ENCODE measurements around the gene PCDHA10.
"Not testable (repeated sequence)": the region's sequence is repeated elsewhere in the genome, so short reads cannot be mapped to it uniquely, and the experiment has no call there.

The PCDHA10 gene

DNA sequence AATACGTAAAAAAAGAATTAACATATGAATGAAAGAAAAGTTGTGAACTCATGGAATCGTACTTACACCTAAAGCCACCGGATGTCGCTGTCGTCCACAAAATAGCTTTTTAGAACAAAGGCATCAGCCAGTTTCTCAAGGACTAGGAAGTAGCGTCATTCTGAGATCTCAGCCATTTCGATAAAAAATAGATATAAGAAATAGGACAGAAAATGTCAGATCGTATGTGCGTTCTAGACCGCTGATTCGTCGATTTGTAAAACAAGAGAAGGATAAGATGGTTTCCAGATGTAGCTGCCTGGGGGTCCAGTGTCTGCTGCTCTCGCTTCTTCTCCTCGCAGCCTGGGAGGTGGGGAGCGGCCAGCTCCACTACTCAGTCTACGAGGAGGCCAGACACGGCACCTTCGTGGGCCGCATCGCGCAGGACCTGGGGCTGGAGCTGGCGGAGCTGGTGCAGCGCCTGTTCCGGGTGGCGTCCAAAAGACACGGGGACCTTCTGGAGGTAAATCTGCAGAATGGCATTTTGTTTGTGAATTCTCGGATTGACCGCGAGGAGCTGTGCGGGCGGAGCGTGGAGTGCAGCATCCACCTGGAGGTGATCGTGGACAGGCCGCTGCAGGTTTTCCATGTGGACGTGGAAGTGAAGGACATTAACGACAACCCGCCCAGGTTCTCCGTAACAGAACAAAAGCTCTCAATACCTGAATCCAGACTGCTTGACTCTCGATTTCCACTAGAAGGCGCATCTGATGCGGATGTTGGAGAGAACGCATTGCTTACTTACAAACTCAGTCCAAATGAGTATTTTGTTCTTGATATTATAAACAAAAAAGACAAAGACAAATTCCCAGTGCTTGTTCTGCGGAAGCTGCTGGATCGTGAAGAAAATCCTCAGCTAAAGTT, at the start of gene PCDHA10:
Gene PCDHA10, plus strand, starts transcription at position 126 of the 903 bp plus-strand sequence. Its CDS starts 152 bp downstream, at position 278.
- DNase-seq: no peak

GRCh38 chr5:140806834-140807775, 48.6 kb upstream of the PCDHA10 start, which contains the start of gene PCDHA4:
Gene PCDHA4 (plus strand): TSS chr5:140807068.
- DNase-seq: no peak

DNA sequence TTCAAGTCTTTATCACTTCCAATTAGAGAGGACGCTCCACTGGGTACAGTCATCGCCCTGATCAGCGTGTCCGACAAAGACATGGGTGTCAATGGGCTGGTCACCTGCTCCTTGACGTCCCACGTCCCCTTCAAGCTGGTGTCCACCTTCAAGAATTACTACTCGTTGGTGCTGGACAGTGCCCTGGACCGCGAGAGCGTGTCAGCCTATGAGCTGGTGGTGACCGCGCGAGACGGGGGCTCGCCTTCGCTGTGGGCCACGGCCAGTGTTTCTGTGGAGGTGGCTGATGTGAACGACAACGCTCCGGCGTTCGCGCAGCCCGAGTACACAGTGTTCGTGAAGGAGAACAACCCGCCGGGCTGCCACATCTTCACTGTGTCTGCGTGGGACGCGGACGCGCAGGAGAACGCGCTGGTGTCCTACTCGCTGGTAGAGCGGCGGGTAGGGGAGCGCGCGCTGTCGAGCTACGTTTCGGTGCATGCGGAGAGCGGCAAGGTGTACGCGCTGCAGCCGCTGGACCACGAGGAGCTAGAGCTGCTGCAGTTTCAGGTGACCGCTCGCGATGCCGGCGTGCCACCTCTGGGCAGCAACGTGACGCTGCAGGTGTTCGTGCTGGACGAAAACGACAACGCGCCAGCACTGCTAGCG, 47.3 kb upstream of the PCDHA10 start:
- not testable (repeated sequence) for DNase-seq

GRCh38 chr5:140808889-140809291, 46.8 kb upstream of the PCDHA10 start:
- no peak for DNase-seq

- DNase-seq: no peak
Measured at GRCh38 chr5:140821375-140822280, 34.1 kb upstream of the PCDHA10 start, which contains the start of gene PCDHA5. Gene PCDHA5 (plus strand): TSS chr5:140821613.

- no peak for DNase-seq
Measured at GRCh38 chr5:140822281-140822629, 33.4 kb upstream of the PCDHA10 start.

DNA sequence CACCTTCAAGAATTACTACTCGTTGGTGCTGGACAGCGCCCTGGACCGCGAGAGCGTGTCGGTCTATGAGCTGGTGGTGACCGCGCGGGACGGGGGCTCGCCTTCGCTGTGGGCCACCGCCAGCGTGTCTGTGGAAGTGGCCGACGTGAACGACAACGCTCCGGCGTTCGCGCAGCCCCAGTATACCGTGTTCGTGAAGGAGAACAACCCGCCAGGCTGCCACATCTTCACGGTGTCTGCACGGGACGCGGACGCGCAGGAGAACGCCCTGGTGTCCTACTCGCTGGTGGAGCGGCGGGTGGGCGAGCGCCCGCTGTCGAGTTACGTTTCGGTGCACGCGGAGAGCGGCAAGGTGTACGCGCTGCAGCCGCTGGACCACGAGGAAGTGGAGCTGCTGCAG, 32.7 kb upstream of the PCDHA10 start:
- not testable (repeated sequence) for DNase-seq

DNA sequence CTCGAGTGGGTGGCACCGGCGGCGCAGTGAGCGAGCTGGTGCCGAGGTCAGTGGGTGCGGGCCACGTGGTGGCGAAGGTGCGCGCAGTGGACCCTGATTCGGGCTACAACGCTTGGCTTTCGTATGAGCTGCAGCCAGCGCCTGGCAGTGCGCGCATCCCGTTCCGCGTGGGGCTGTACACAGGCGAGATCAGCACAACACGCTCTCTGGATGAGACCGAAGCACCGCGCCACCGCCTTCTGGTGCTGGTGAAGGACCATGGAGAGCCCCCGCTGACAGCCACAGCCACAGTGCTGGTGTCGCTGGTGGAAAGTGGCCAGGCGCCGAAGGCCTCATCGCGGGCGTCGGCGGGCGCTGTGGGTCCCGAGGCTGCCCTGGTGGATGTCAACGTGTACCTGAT, 32.2 kb upstream of the PCDHA10 start:
- DNase-seq: no peak

DNA sequence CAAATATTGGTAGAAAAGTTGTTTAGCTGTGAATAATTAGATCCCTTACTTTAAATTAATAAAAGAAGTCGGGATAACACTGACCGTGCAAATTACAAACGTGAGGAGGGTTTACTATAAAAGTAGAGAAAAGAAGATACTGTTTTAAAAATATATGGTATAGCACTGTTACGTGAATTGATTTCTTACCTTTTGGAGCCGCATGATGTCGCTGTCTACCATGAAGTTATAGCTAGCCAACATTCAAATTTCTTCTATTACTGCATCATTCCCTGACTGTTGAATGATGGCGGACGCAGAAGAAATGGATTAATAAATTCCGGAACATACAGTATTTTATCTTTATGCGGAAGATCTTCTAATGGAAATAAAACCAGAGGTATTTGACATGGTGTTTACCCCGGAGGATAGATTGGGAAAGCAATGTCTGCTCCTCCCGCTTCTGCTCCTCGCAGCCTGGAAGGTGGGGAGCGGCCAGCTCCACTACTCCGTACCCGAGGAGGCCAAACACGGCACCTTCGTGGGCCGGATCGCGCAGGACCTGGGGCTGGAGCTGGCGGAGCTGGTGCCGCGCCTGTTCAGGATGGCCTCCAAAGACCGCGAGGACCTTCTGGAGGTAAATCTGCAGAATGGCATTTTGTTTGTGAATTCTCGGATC, 27.9 kb upstream of the PCDHA10 start, which contains the start of gene PCDHA6:
Gene PCDHA6, plus strand, starts transcription at position 257 of the 658 bp plus-strand sequence. Its CDS starts 132 bp downstream, at position 389.
- no peak for DNase-seq

DNA sequence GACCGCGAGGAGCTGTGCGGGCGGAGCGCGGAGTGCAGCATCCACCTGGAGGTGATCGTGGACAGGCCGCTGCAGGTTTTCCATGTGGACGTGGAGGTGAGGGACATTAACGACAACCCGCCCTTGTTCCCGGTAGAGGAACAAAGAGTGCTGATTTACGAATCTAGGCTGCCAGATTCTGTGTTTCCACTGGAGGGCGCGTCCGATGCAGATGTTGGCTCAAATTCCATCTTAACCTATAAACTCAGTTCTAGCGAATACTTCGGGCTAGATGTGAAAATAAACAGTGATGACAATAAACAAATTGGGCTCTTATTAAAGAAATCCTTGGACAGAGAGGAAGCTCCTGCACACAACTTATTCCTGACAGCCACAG, 27.3 kb upstream of the PCDHA10 start:
- no peak for DNase-seq

- not testable (repeated sequence) for DNase-seq
Measured at GRCh38 chr5:140829511-140830501, 25.9 kb upstream of the PCDHA10 start.

DNA sequence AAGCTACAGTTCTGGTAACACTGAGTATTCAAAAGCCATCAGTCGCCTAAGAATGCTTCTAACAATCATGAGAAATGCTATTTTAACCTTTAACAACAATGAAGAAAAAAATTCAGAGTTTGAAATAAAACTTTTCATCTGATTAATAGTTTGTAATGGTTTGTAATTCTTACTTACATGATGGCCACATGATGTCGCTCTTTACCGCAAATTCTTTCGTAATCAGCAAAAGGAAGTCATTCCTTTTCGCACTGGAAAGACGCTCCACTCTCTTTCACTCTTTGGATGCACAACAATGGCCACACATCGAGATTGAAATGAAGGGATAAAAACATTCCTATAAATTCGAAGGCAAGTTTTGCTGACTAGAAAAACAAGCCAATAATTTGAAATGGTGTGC, 21.7 kb upstream of the PCDHA10 start, which contains the start of gene PCDHA7:
Gene PCDHA7, plus strand, starts transcription at position 277 of the 400 bp plus-strand sequence. Its CDS starts 115 bp downstream, at position 392.
- no peak for DNase-seq

- not testable (repeated sequence) for DNase-seq
Measured at GRCh38 chr5:140834439-140835008, 21.2 kb upstream of the PCDHA10 start.

- no peak for DNase-seq
Measured at GRCh38 chr5:140835622-140836510, 19.8 kb upstream of the PCDHA10 start.

GRCh38 chr5:140840978-140841962, 14.4 kb upstream of the PCDHA10 start, which contains the start of gene PCDHA8:
Gene PCDHA8 (plus strand): TSS chr5:140841187. CDS start chr5:140841322, 135 bp downstream.
- DNase-seq: no peak
